Measurements from ENCODE around the gene COX8C. TPM values are rescaled to one million over a fixed set of nuclear protein-coding genes. Genes with fewer than 3 reads are reported as not detected.

The COX8C gene
- total RNA-seq, 2 experiments from 2014 or later = not detected

- Mint-ChIP-seq H3K4me3 (no peak overlapping the region), H3K36me3 (ENCODE audit: low read depth) (peaks cover 9% of the 10 kb centered on the region), H3K27me3 (no peaks in the 10 kb centered on the region), H3K9me3 (no peaks in the 10 kb centered on the region), H3K27ac (no peak overlapping the region), H3K4me1 (peaks cover 12% of the 10 kb centered on the region)
- DNase-seq = no peak
- POLR2A ChIA-PET = no interaction called here
- CTCF ChIA-PET = interaction anchor here (0.6 kb wide), 1 partner anchor 456 kb away, joined by 4 read pairs; no protein-coding TSS in a partner anchor
Observed at GRCh38 chr14:93315575-93315974, 31.4 kb upstream of the COX8C start.

GRCh38 chr14:93316716-93317115 is 30.3 kb upstream of the COX8C start:
- no peak overlapping the region for H3K4me3 Mint-ChIP-seq
- H3K9me3 Mint-ChIP-seq = no peaks in the 10 kb centered on the region
- H3K27ac Mint-ChIP-seq = no peak overlapping the region
- no peaks in the 10 kb centered on the region for H3K27me3 Mint-ChIP-seq
- ChIA-PET POLR2A (no interaction called here), CTCF (interaction anchor here (0.7 kb wide), 1 partner anchor 15 kb away, joined by 4 read pairs; no protein-coding TSS in a partner anchor)
- no peak for DNase-seq
- H3K4me1 Mint-ChIP-seq = peaks cover 12% of the 10 kb centered on the region
- peaks cover 13% of the 10 kb centered on the region for H3K36me3 Mint-ChIP-seq (ENCODE audit: low read depth)

GRCh38 chr14:93317210-93317874 is 29.6 kb upstream of the COX8C start:
- Mint-ChIP-seq H3K9me3 (no peaks in the 10 kb centered on the region), H3K27ac (no peak overlapping the region), H3K4me1 (peaks cover 12% of the 10 kb centered on the region), H3K36me3 (ENCODE audit: low read depth) (peaks cover 13% of the 10 kb centered on the region), H3K4me3 (no peak overlapping the region), H3K27me3 (no peaks in the 10 kb centered on the region)
- DNase-seq = no peak
- ChIA-PET POLR2A (no interaction called here), CTCF (interaction anchor here (0.7 kb wide), 2 partner anchors 11 to 15 kb away, joined by 3 to 4 read pairs; no protein-coding TSS in a partner anchor)

DNA sequence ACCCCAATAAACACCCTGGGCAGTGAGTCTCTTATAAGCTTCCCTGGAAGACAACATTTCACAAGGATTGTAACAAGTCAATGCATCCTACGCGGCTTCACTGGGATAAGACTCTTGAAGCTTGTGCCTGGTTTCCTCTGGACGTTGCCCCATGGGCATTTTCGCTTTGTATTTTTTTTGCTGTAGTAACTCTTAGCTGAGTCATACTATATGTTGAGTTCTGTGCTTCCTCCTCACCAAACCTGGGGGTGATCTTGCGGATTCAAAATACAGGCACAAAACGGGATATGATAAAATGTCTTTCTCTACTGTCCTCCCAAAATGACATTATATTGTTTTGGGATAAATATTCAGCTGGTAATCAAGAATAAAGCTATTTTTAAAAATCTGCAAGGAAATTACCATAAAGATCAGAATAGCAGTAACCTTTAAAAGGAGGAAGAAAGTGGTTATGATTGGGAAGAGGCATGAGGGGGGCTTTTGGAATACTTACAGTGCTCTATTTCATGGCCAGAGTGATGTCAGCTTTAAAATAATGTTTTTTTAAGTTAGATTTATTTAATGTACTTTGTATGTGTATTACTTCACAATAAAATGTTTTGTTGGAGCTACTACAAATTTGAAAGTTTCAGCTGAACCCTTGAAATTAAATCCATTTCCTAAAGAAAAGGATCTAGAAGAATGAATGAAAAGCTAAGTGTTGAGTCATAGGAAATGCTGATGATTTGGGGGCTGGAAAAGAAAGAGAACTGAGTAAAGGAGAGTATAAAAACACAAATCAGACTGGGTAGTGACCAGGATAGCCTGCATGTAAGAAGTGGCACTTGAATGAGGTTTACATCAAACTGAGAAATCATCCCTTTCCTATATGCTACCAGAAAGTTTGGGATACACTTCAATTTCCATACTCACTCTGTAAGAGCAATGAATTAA is 28.8 kb upstream of the COX8C start:
- H3K4me1 Mint-ChIP-seq = peaks cover 12% of the 10 kb centered on the region
- CTCF ChIA-PET = interaction anchor here (0.7 kb wide), 1 partner anchor 11 kb away, joined by 3 read pairs; no protein-coding TSS in a partner anchor
- H3K36me3 Mint-ChIP-seq (ENCODE audit: low read depth) = peaks cover 13% of the 10 kb centered on the region

GRCh38 chr14:93318927-93319326 is 28.1 kb upstream of the COX8C start:
- peaks cover 17% of the 10 kb centered on the region for H3K36me3 Mint-ChIP-seq (ENCODE audit: low read depth)
- CTCF ChIA-PET = no interaction called here
- POLR2A ChIA-PET = no interaction called here

More for the DNA sequence above, 28.8 kb upstream of the COX8C start:
- H3K4me3 Mint-ChIP-seq = no peak overlapping the region
- no peaks in the 10 kb centered on the region for H3K9me3 Mint-ChIP-seq
- no peak for DNase-seq
- POLR2A ChIA-PET = no interaction called here
- no peak overlapping the region for H3K27ac Mint-ChIP-seq
- H3K27me3 Mint-ChIP-seq = no peaks in the 10 kb centered on the region

DNA sequence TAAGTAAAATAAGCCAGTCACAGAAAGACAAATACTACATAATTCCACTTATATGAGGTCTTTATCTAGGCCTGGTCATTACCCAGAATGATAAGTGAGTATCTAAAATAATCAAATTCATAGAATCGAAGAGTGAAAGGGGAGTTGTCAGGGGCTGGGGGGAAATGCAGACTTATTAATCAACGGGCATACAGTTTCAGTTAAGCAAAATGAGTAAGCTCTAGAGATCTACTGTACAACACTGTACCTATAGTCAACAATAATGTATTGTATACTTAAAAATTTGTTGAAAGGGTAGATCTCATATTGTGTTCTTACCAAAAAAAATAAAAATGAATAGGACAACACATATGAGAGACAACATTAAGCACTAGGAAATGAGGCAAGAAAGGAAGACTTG is 27.5 kb upstream of the COX8C start:
- DNase-seq = no peak
- no peak overlapping the region for H3K4me3 Mint-ChIP-seq
- H3K9me3 Mint-ChIP-seq = no peaks in the 10 kb centered on the region
- CTCF ChIA-PET = no interaction called here
- peaks cover 19% of the 10 kb centered on the region for H3K36me3 Mint-ChIP-seq (ENCODE audit: low read depth)
- peaks cover 12% of the 10 kb centered on the region for H3K4me1 Mint-ChIP-seq
- H3K27me3 Mint-ChIP-seq = no peaks in the 10 kb centered on the region
- POLR2A ChIA-PET = no interaction called here
- H3K27ac Mint-ChIP-seq = no peak overlapping the region

More at GRCh38 chr14:93318927-93319326, 28.1 kb upstream of the COX8C start:
- peaks cover 12% of the 10 kb centered on the region for H3K4me1 Mint-ChIP-seq
- no peaks in the 10 kb centered on the region for H3K9me3 Mint-ChIP-seq
- no peak overlapping the region for H3K4me3 Mint-ChIP-seq
- H3K27ac Mint-ChIP-seq = no peak overlapping the region
- DNase-seq = no peak
- no peaks in the 10 kb centered on the region for H3K27me3 Mint-ChIP-seq

DNA sequence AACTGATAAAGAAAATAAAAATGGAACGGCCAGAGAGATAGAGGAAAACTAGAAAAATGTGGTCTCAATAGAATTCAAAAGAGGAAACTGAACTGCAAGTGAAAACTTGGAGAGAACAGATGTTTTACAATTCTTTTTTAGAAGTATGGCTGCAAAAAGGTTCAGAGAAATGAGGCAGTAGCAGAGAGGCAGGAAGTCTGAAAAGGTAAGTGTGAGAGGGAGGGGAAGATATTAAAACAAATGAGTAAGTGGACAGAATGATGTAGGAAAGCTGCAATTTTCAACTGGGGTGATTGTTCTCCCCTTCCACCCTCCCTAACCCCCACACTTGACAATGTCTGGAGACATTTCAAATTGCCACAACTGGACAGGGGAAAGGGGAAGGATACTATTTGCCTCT is 27.0 kb upstream of the COX8C start:
- DNase-seq = no peak
- Mint-ChIP-seq H3K9me3 (no peaks in the 10 kb centered on the region), H3K27ac (no peak overlapping the region), H3K4me1 (peaks cover 16% of the 10 kb centered on the region), H3K36me3 (ENCODE audit: low read depth) (peaks cover 23% of the 10 kb centered on the region), H3K27me3 (no peaks in the 10 kb centered on the region), H3K4me3 (no peak overlapping the region)
- POLR2A ChIA-PET = no interaction called here
- CTCF ChIA-PET = no interaction called here

GRCh38 chr14:93320489-93320888 is 26.5 kb upstream of the COX8C start:
- Mint-ChIP-seq H3K4me3 (no peak overlapping the region), H3K27ac (no peak overlapping the region), H3K36me3 (ENCODE audit: low read depth) (peaks cover 25% of the 10 kb centered on the region), H3K9me3 (no peaks in the 10 kb centered on the region), H3K27me3 (no peaks in the 10 kb centered on the region), H3K4me1 (peaks cover 16% of the 10 kb centered on the region)
- POLR2A ChIA-PET = no interaction called here
- CTCF ChIA-PET = no interaction called here
- no peak for DNase-seq

DNA sequence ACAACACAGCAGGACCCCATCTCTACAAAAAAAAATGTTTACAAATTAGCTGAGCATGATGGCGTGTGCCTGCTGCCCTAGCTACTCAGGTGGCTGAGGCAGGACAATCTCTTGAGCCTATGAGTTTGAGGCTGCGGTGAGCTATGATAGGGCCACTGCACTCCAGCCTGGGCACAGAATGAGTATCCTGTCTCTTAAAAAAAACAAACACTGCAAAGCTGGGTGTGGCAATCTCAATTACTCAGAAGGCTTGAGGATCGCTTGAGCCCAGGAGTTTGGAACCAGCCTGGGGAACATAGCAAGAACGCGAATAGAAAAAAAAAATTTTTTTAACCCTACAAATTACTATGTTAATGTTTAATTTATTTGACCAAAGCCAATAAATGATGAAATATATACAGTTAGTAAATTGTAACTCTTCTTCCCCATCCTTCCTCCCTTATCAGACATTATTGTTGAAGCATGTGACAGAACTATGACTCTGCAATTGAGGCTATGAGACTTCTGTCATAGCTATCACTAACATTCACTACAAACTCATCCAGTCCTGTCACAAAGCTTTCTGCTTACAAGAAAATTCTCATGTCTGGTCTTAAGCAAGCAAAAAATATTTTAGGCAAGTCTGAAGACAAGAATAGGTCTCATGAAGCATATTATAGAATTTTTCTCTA is 23.9 kb upstream of the COX8C start:
- DNase-seq = no peak
- H3K4me3 Mint-ChIP-seq = no peak overlapping the region
- peaks cover 22% of the 10 kb centered on the region for H3K4me1 Mint-ChIP-seq
- no peaks in the 10 kb centered on the region for H3K9me3 Mint-ChIP-seq
- peaks cover 17% of the 10 kb centered on the region for H3K36me3 Mint-ChIP-seq (ENCODE audit: low read depth)
- H3K27me3 Mint-ChIP-seq = no peaks in the 10 kb centered on the region
- CTCF ChIA-PET = no interaction called here
- POLR2A ChIA-PET = no interaction called here
- H3K27ac Mint-ChIP-seq = no peak overlapping the region

DNA sequence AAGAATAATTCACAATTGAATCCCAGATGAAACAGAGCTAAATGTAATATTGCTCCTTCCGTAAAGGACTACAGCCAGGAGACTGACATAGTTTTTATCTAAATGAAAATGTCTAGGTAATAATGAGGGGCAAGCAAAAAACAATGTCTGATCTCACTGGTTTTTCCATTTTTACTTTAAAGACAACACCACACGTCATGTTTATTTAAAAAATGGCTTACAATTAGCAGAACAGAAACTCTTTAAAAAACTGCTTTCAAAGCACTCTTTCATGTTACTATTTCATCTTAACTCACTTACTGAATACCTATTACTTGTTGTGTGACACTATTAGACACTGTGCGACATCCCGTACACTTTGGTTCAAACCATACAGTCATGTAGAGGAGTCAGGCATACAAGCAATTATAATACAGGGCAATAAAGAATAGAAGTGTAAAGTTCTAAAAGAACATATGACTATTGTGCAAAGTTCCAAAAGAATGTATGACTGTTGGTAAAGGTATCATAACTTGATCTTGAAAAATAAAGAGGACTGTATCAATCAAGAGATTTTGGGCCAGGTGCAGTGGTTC is 23.3 kb upstream of the COX8C start:
- H3K4me1 Mint-ChIP-seq = peaks cover 22% of the 10 kb centered on the region
- H3K4me3 Mint-ChIP-seq = no peak overlapping the region
- CTCF ChIA-PET = no interaction called here
- peaks cover 17% of the 10 kb centered on the region for H3K36me3 Mint-ChIP-seq (ENCODE audit: low read depth)
- no peak for DNase-seq
- H3K9me3 Mint-ChIP-seq = no peaks in the 10 kb centered on the region
- H3K27me3 Mint-ChIP-seq = no peaks in the 10 kb centered on the region
- POLR2A ChIA-PET = no interaction called here
- no peak overlapping the region for H3K27ac Mint-ChIP-seq

- ChIA-PET CTCF (no interaction called here), POLR2A (no interaction called here)
- H3K4me3 Mint-ChIP-seq = no peak overlapping the region
- no peaks in the 10 kb centered on the region for H3K9me3 Mint-ChIP-seq
- H3K27ac Mint-ChIP-seq = no peak overlapping the region
- no peak for DNase-seq
- peaks cover 31% of the 10 kb centered on the region for H3K4me1 Mint-ChIP-seq
- no peaks in the 10 kb centered on the region for H3K27me3 Mint-ChIP-seq
- H3K36me3 Mint-ChIP-seq (ENCODE audit: low read depth) = peaks cover 15% of the 10 kb centered on the region
Observed at GRCh38 chr14:93326196-93326595, 20.8 kb upstream of the COX8C start.

DNA sequence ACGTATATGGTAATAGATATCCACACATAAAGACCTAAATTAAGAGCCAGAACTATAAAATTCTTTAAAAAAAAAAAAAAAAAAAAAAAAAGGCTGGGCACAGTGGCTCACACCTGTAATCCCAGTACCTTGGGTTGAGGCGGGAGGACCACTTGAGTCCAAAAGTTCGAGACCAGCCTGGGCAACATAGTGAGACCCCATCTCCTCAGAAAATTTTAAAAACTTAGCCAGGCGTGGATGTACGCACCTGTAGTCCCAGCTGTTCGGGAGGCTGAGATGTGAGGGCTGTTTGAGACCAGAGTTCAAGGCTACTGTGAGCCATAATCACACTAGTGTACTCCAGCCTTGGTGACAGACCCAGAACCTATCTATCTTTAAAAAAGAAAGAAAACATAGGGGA is 18.4 kb upstream of the COX8C start:
- H3K9me3 Mint-ChIP-seq = no peaks in the 10 kb centered on the region
- H3K4me3 Mint-ChIP-seq = no peak overlapping the region
- peaks cover 41% of the 10 kb centered on the region for H3K4me1 Mint-ChIP-seq
- no peak overlapping the region for H3K27ac Mint-ChIP-seq
- ChIA-PET CTCF (interaction anchor here (1.1 kb wide), 1 partner anchor 11 kb away, joined by 3 read pairs; no protein-coding TSS in a partner anchor), POLR2A (no interaction called here)
- peaks cover 10% of the 10 kb centered on the region for H3K36me3 Mint-ChIP-seq (ENCODE audit: low read depth)
- H3K27me3 Mint-ChIP-seq = no peaks in the 10 kb centered on the region
- DNase-seq = no peak

Measured in activated CD4-positive, alpha-beta T cell treated with anti-CD3 and anti-CD28 coated beads, Interleukin-2, amount 10 ng/mL, durations not matched to agents 7 days and 5 days (primary cell).